H1 (cell line): Measurements from ENCODE around the gene SLC16A8. TPM values are rescaled to one million over a fixed set of nuclear protein-coding genes. Genes with fewer than 3 reads are reported as not detected.

Source experiments
- CHD2 ChIP-seq: IDR thresholded peaks from 2 replicates; pipeline ENCODE4 v1.6.1; 2012; ENCODE audit warnings: low read length, improper control_type of control experiment
- CHD7 ChIP-seq: fragments of 300-600 bp; sonication (generic); IDR thresholded peaks from 2 replicates; pipeline ENCODE4 v1.7.1; 2012; ENCODE audit warnings: low read length, moderate library complexity, mild to moderate bottlenecking, inconsistent platforms; ENCODE audit not compliant: insufficient replicate concordance
- EP300 ChIP-seq, 2 experiments: IDR thresholded peaks; 1 replicate in 1 of 2; 2 replicates in 1 of 2; pipeline ENCODE4 v1.6.1; 2011 to 2012; ENCODE audit warnings: low read depth in 2 of 2, low read length in 2 of 2, mild to moderate bottlenecking in 2 of 2, borderline replicate concordance in 1 of 2, inconsistent platforms in 1 of 2, moderate library complexity in 1 of 2
- KDM5A ChIP-seq: fragments of 200-600 bp; IDR thresholded peaks from 2 replicates; pipeline ENCODE4 v1.7.1; 2012; ENCODE audit warnings: mild to moderate bottlenecking, low read length, inconsistent platforms, mixed read lengths
- RFX5 ChIP-seq: IDR thresholded peaks from 2 replicates; pipeline ENCODE4 v1.6.1; 2011; ENCODE audit warnings: low read depth, low read length, improper control_type of control experiment, borderline replicate concordance
- RXRA ChIP-seq: IDR thresholded peaks from 2 replicates; pipeline ENCODE4 v1.6.1; 2011; ENCODE audit warnings: low read depth, mild to moderate bottlenecking, low read length, moderate library complexity; ENCODE audit not compliant: insufficient read depth
- SIX5 ChIP-seq: IDR thresholded peaks from 2 replicates; pipeline ENCODE4 v1.6.1; 2011; ENCODE audit warnings: mild to moderate bottlenecking, low read depth, low read length
- polyA plus RNA-seq, 7 experiments: library from polyadenylated mRNA; depleted of rRNA in 3 of 7; stranded (reverse) in 5 of 7; unstranded in 2 of 7; fragments of >200 nt in 5 of 7; fragments of 200-250 nt in 2 of 7; gene quantifications; 1 replicate in 5 of 7; 2 replicates in 1 of 7; 4 replicates in 1 of 7; pipeline versions ENCODE4 v1.2.1 to v1.2.3, GENCODE V29; 2011 to 2013; ENCODE audit warnings: missing spikeins in 2 of 7, mixed read lengths in 2 of 7
- total RNA-seq: library from RNA; stranded (reverse); fragmentation: NEBNext Ultra II Directional; extraction: Animal tissue kit (Norgen Biotek cat#: 25700); gene quantifications from 2 replicates; pipeline ENCODE4 v1.2.1, GENCODE V29; 2021

SLC16A8 gene
- total and polyA plus RNA-seq, 2 of the 8 experiments (the other 6 are each of a cell fraction or from before 2014, with no cell fraction given), result 0.70 TPM; not detected in 1

GRCh38 chr22:38087855-38088254 lies 3.9 kb upstream of the SLC16A8 start (continued):
- TF ChIP-seq CHD7 (no peak), SIX5 (no peak), KDM5A (no peak), RXRA (no peak), RFX5 (no peak), EP300 (IDR thresholded peaks at IDR 0.05; ENCODE audit: borderline replicate concordance in 1 of 2, low read depth in 2 of 2, low read length in 2 of 2) (no peak), CHD2 (no peak)
